OCI-LY7 (cell line): ENCODE data around the gene CPNE2. TPM values are rescaled to one million over a fixed set of nuclear protein-coding genes. Genes with fewer than 3 reads are reported as not detected.

Experiments
- BruUV-seq: library from RNA; stranded (reverse); fragments of 400-500 nt; replicated peaks from 2 replicates; lab custom pipeline; 2021; lab: Mats Ljungman, UMichigan
- CTCF ChIA-PET: fragments of 300-600 bp; sonication (Branson Sonifier 250); formaldehyde crosslinking; loops from one replicate; lab custom pipeline; 2022; ENCODE audit warnings: antibody characterized with exemption; ENCODE audit not compliant: unreplicated experiment; lab: Charles Lee
- POLR2A ChIA-PET: fragments of 300-600 bp; sonication (Branson Sonifier 250); formaldehyde crosslinking; loops from one replicate; lab custom pipeline; 2022; ENCODE audit warnings: antibody characterized with exemption; lab: Charles Lee
- DNase-seq: peaks from one replicate; pipeline ENCODE4 v3.0.0-alpha.2; 2015; ENCODE audit warnings: low spot score
- H2AFZ ChIP-seq: fragments of 200-600 bp; sonication (generic), shearing (Covaris generic); 2 replicates; pipeline ENCODE4 v1.6.1; 2014; ENCODE audit warnings: mild to moderate bottlenecking, antibody characterized with exemption, low read length, moderate library complexity
- H3K27ac ChIP-seq: fragments of 200-600 bp; sonication (generic); 2 replicates; pipeline ENCODE4 v1.5.1; 2014; ENCODE audit warnings: mixed run types, low read depth, mild to moderate bottlenecking, moderate library complexity, low read length, inconsistent platforms; ENCODE audit not compliant: poor library complexity, severe bottlenecking
- H3K36me3 ChIP-seq: fragments of 200-600 bp; sonication (generic); 2 replicates; pipeline ENCODE4 v1.6.1; 2014; ENCODE audit warnings: mild to moderate bottlenecking, antibody characterized with exemption, low read length, moderate library complexity, mixed read lengths; ENCODE audit not compliant: insufficient read depth
- H3K4me1 ChIP-seq: fragments of 200-600 bp; sonication (generic); 2 replicates; pipeline ENCODE4 v1.5.1; 2014; ENCODE audit warnings: mild to moderate bottlenecking, low read length; ENCODE audit not compliant: insufficient read depth, poor library complexity, severe bottlenecking
- H3K4me2 ChIP-seq: fragments of 200-600 bp; sonication (generic); 2 replicates; pipeline ENCODE4 v1.6.1; 2014; ENCODE audit warnings: mild to moderate bottlenecking, low read length
- H3K4me3 ChIP-seq: fragments of 200-600 bp; sonication (generic); 2 replicates; pipeline ENCODE4 v1.5.1; 2014; ENCODE audit warnings: mild to moderate bottlenecking, low read depth, low read length; ENCODE audit not compliant: poor library complexity, severe bottlenecking
- H3K79me2 ChIP-seq: fragments of 200-600 bp; sonication (generic); 2 replicates; pipeline ENCODE4 v1.6.1; 2016; ENCODE audit warnings: low read depth, mild to moderate bottlenecking, low read length, moderate library complexity, mixed read lengths; ENCODE audit not compliant: insufficient read depth
- H3K9me2 ChIP-seq: fragments of 200-600 bp; sonication (generic); 2 replicates; pipeline ENCODE4 v1.6.1; 2016; ENCODE audit warnings: mild to moderate bottlenecking, low read length, mixed read lengths; ENCODE audit not compliant: insufficient read depth
- H3K9me3 ChIP-seq: fragments of 200-600 bp; sonication (generic); 2 replicates; pipeline ENCODE4 v1.6.1; 2014; ENCODE audit warnings: mild to moderate bottlenecking, mixed run types, low read length, mixed read lengths
- H4K20me1 ChIP-seq: fragments of 200-600 bp; sonication (generic); 2 replicates; pipeline ENCODE4 v1.6.1; 2014; ENCODE audit warnings: mild to moderate bottlenecking, antibody characterized with exemption, low read length, moderate library complexity, mixed read lengths; ENCODE audit not compliant: insufficient read depth
- CTCF ChIP-seq: fragments of 200-600 bp; sonication (generic); conservative IDR thresholded peaks from 2 replicates; pipeline ENCODE4 v1.5.1; 2014; ENCODE audit warnings: mild to moderate bottlenecking, antibody characterized with exemption, low read length, moderate library complexity, mixed read lengths
- EZH2phosphoT487 ChIP-seq: fragments of 200-600 bp; sonication (generic); IDR thresholded peaks from 2 replicates; pipeline ENCODE4 v1.6.1; 2018; ENCODE audit warnings: low read depth, borderline replicate concordance, mild to moderate bottlenecking, mixed run types, antibody characterized with exemption, low read length, moderate library complexity, mixed read lengths
- intact Hi-C: fragments of 100-400 bp; cut with micrococcal nuclease; formaldehyde crosslinking; loops from one replicate; pipeline ENCODE4 v1.10.0; 2022; ENCODE audit not compliant: unreplicated experiment
- total RNA-seq, 2 experiments: library from RNA; depleted of rRNA in 1 of 2; stranded (reverse); fragments of >200 nt in 1 of 2; shearing (Covaris generic) in 1 of 2; gene quantifications; 2 replicates each; pipeline ENCODE4 v1.2.3, GENCODE V29; 2014 to 2022

Gene CPNE2
- total RNA-seq, 2 experiments from 2014 or later, result 14.4 to 44.7 TPM

DNA sequence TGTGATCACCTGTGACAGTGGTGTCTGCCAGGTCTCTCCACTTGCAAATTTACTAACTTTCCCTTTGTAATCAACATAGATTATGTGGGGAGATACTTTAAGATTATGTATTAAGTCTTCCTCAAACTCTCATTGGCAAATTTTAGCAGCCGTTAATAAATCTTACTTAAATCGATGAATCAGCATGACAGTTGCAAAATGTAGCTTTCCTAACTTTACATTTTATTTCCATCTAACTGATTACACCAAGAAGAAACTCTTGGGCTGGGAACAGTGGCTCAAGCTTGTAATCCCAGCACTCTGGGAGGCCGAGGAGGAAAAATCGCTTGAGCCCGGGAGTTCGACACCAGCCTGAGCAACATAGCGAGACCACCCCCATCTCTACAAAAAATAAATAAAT lies 23.3 kb upstream of the CPNE2 start:
- no peaks in the 10 kb centered on the region for H3K79me2 ChIP-seq
- no peaks in the 10 kb centered on the region for H3K4me1 ChIP-seq
- H3K4me3 ChIP-seq, result no peak overlapping the region
- H2AFZ ChIP-seq, result no peak overlapping the region
- TF ChIP-seq EZH2phosphoT487 (no peak), CTCF (no peak)
- BruUV-seq, result no TSS peak
- H4K20me1 ChIP-seq, result no peaks in the 10 kb centered on the region
- CTCF ChIA-PET, result no interaction called here
- no peak for DNase-seq
- no peaks in the 10 kb centered on the region for H3K9me2 ChIP-seq
- no peaks in the 10 kb centered on the region for H3K9me3 ChIP-seq
- intact Hi-C loops, result no loop called here
- H3K4me2 ChIP-seq, result no peak overlapping the region
- H3K36me3 ChIP-seq, result peaks cover 34% of the 10 kb centered on the region; the same call in 1 of the 2 replicates
- POLR2A ChIA-PET, result interaction anchor here (0.6 kb wide), 1 partner anchor 260 kb away, joined by 4 read pairs; no protein-coding TSS in a partner anchor
- H3K27ac ChIP-seq, result no peak overlapping the region

- H3K9me2 ChIP-seq, result no peaks in the 10 kb centered on the region
- no peaks in the 10 kb centered on the region for H4K20me1 ChIP-seq
- no peak overlapping the region for H3K4me2 ChIP-seq
- no peak for TF ChIP-seq CTCF
- no peak for TF ChIP-seq EZH2phosphoT487
- no peaks in the 10 kb centered on the region for H3K4me1 ChIP-seq
- H3K9me3 ChIP-seq, result no peaks in the 10 kb centered on the region
- POLR2A ChIA-PET, result interaction anchor here (1.0 kb wide), 1 partner anchor 17 kb away, joined by 3 read pairs; no protein-coding TSS in a partner anchor
- H3K27ac ChIP-seq, result no peak overlapping the region
- no peaks in the 10 kb centered on the region for H3K79me2 ChIP-seq
- CTCF ChIA-PET, result no interaction called here
- H3K4me3 ChIP-seq, result no peak overlapping the region
- no TSS peak for BruUV-seq
- no peak overlapping the region for H2AFZ ChIP-seq
- no peak for DNase-seq
- intact Hi-C loops, result no loop called here
- peaks cover 41% of the 10 kb centered on the region for H3K36me3 ChIP-seq
Measured at GRCh38 chr16:57069635-57070370, 22.6 kb upstream of the CPNE2 start.

DNA sequence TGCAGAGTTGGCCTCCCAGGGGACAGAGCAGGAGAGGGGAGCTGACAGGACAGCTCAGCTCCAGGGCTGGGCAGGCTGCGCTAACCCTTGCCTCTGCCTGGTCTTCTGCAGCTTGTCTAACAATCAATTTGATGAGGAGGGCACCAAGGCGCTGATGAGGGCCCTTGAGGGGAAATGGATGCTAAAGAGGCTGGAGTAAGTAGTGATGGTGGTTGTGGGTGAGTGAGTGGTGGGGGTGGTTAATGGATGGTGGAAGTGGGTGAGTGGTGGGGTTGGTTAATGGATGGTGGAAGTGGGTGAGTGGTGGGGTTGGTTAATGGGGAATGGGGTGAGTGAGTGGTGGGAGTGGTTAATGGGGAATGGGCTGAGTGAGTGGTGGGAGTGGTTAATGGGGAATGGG lies 22.0 kb upstream of the CPNE2 start:
- ChIA-PET CTCF (no interaction called here), POLR2A (interaction anchor here (1.0 kb wide), 1 partner anchor 18 kb away, joined by 3 read pairs; no protein-coding TSS in a partner anchor)

More for the DNA sequence above, 22.0 kb upstream of the CPNE2 start:
- intact Hi-C loops, result no loop called here
- no peak overlapping the region for H3K4me2 ChIP-seq
- H3K4me1 ChIP-seq, result no peaks in the 10 kb centered on the region
- H3K27ac ChIP-seq, result no peak overlapping the region
- no peaks in the 10 kb centered on the region for H3K9me2 ChIP-seq
- no peak for DNase-seq
- H3K79me2 ChIP-seq, result no peaks in the 10 kb centered on the region
- TF ChIP-seq CTCF (no peak), EZH2phosphoT487 (no peak)
- BruUV-seq, result no TSS peak
- no peak overlapping the region for H3K4me3 ChIP-seq
- H3K36me3 ChIP-seq, result peaks cover 40% of the 10 kb centered on the region
- H4K20me1 ChIP-seq, result no peaks in the 10 kb centered on the region
- H2AFZ ChIP-seq, result no peak overlapping the region
- H3K9me3 ChIP-seq, result no peaks in the 10 kb centered on the region
